OCI-LY1 (cell line): ENCODE results near the gene TUBB1.

ENCODE experiments used
- CTCF ChIP-seq: fragments of 200-600 bp; sonication (generic), shearing (Covaris generic); IDR thresholded peaks from 2 replicates; pipeline ENCODE4 v1.5.1; 2017; ENCODE audit warnings: mild to moderate bottlenecking, antibody characterized with exemption, low read length, moderate library complexity, mixed read lengths
- EZH2 ChIP-seq: fragments of 200-600 bp; sonication (generic), shearing (Covaris generic); IDR thresholded peaks from 2 replicates; pipeline ENCODE4 v1.8.0; 2017; ENCODE audit warnings: borderline replicate concordance, mixed run types, mild to moderate bottlenecking, antibody characterized with exemption, low read length, moderate library complexity, mixed read lengths

DNA sequence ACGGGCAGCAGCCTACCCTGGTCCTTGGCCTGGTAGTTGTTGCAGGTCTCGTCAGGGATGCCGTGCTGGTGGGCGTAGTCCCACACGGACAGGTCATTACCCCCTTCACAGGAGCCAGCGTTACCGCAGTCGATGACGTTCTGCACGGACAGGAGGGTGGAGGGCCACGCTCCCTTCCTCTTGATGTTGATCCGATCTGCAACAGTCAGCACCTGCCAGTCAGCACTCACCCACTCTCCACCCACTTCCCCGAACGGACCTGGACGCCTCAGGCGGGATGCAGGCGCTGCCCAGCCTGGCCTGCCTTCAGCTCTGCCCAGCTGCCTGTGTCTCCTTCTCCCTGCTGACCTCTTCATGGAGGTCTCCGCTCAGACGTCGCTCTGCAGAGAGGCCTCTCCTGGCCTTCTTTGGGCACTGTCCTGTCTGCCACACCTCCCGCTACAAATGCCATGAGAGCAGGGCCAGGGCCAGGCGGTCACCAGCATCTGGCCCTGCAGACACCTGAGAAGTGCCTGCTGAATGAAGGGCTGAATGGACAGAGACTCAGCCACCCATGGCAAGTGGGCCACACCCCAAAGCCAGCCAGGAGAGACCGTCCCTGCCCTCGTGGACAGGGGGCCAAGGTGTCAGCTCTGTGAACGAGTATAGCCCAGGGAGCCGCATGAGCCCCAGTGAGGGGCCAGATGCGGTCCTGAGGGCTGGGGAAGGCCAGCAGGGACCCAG, 17.6 kb upstream of the TUBB1 start:
- no peak for TF ChIP-seq CTCF
- no peak for TF ChIP-seq EZH2
